HepG2 (cell line): ENCODE measurements around the gene CCDC28A.

ENCODE experiments used
- EZH2 ChIP-seq: conservative IDR thresholded peaks from 2 replicates; pipeline ENCODE4 v1.6.1; 2012; ENCODE audit warnings: mild to moderate bottlenecking, low read depth, low read length, moderate library complexity
- NFYB ChIP-seq: sonication (generic); formaldehyde crosslinking; IDR thresholded peaks from 2 replicates; pipeline ENCODE4 v1.4.0; 2020; ENCODE audit warnings: missing genetic modification reagents
- POLR2AphosphoS2 ChIP-seq: IDR thresholded peaks from 2 replicates; pipeline ENCODE4 v1.6.1; 2011; ENCODE audit warnings: low read depth, low read length, improper control_type of control experiment
- SMC3 ChIP-seq: IDR thresholded peaks from 2 replicates; pipeline ENCODE4 v1.6.1; 2011; ENCODE audit warnings: low read length, improper control_type of control experiment
- SOX6 ChIP-seq, 2 experiments: fragments of 450-650 bp in 1 of 2; sonication (generic) in 1 of 2; formaldehyde crosslinking in 1 of 2; IDR thresholded peaks; 2 replicates each; pipeline versions ENCODE4 v1.4.0 to v1.6.1; 2017 to 2020; ENCODE audit warnings: antibody characterized with exemption in 1 of 2, mild to moderate bottlenecking in 1 of 2, missing genetic modification reagents in 1 of 2
- ZBTB1 ChIP-seq: sonication (generic); formaldehyde crosslinking; IDR thresholded peaks from 2 replicates; pipeline ENCODE4 v1.4.0; 2020; ENCODE audit warnings: missing genetic modification reagents, borderline replicate concordance
- ZMYM3 ChIP-seq: sonication (generic); formaldehyde crosslinking; IDR thresholded peaks from 2 replicates; pipeline ENCODE4 v1.5.1; 2020; ENCODE audit warnings: mild to moderate bottlenecking, missing genetic modification reagents
- ZNF121 ChIP-seq: sonication (generic); formaldehyde crosslinking; IDR thresholded peaks from 2 replicates; pipeline ENCODE4 v1.5.0; 2020; ENCODE audit warnings: mild to moderate bottlenecking, missing genetic modification reagents
- ZNF816 ChIP-seq: sonication (generic); formaldehyde crosslinking; IDR thresholded peaks from 2 replicates; pipeline ENCODE4 v1.8.0; 2022; ENCODE audit warnings: missing genetic modification reagents, mild to moderate bottlenecking, borderline replicate concordance
- TF ChIP-seq, protein P1 (sequence below): sonication (generic); formaldehyde crosslinking; IDR thresholded peaks from 2 replicates; pipeline ENCODE4 v1.4.0; 2020; ENCODE audit warnings: missing genetic modification reagents
- TF ChIP-seq, protein P2 (sequence below): sonication (generic); formaldehyde crosslinking; IDR thresholded peaks from 2 replicates; pipeline ENCODE4 v1.5.0; 2020; ENCODE audit warnings: mild to moderate bottlenecking, missing genetic modification reagents, moderate library complexity

DNA sequence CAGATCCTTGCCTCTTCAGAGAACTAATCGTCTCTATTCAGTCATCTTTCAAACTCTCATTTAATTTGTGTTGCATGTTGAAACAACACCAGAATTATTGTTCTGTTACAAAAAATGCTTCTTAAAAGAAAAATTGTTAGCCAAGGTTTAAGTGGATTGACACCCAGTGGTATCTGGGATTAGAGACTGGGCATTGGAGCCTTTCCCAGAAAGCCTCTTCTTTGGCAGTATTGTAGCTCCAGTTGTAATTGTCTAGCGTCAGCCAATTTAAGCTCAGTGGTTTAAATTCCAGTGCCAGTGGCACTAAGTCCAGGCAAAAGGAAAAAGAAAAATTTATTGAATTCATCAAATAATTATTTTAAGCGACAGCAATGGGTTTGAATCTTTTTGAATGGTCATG lies 801 bp downstream of the CCDC28A start:
- TF ChIP-seq, protein P1, sequence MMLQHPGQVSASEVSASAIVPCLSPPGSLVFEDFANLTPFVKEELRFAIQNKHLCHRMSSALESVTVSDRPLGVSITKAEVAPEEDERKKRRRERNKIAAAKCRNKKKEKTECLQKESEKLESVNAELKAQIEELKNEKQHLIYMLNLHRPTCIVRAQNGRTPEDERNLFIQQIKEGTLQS, result no peak
- TF ChIP-seq ZNF816 (CRISPR knock-in tag), result no peak
- TF ChIP-seq ZBTB1 (CRISPR knock-in tag), result no peak
- no peak for TF ChIP-seq SMC3
- no peak for TF ChIP-seq SOX6 (IDR thresholded peaks at IDR 0.05)
- TF ChIP-seq SOX6 (CRISPR knock-in tag; IDR thresholded peaks at IDR 0.05), result no peak
- no peak for TF ChIP-seq EZH2
- TF ChIP-seq ZNF121 (CRISPR knock-in tag), result no peak
- TF ChIP-seq, protein P2, sequence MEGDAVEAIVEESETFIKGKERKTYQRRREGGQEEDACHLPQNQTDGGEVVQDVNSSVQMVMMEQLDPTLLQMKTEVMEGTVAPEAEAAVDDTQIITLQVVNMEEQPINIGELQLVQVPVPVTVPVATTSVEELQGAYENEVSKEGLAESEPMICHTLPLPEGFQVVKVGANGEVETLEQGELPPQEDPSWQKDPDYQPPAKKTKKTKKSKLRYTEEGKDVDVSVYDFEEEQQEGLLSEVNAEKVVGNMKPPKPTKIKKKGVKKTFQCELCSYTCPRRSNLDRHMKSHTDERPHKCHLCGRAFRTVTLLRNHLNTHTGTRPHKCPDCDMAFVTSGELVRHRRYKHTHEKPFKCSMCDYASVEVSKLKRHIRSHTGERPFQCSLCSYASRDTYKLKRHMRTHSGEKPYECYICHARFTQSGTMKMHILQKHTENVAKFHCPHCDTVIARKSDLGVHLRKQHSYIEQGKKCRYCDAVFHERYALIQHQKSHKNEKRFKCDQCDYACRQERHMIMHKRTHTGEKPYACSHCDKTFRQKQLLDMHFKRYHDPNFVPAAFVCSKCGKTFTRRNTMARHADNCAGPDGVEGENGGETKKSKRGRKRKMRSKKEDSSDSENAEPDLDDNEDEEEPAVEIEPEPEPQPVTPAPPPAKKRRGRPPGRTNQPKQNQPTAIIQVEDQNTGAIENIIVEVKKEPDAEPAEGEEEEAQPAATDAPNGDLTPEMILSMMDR, result no peak
- no peak for TF ChIP-seq POLR2AphosphoS2
- no peak for TF ChIP-seq NFYB (CRISPR knock-in tag)
- TF ChIP-seq ZMYM3 (CRISPR knock-in tag), result no peak
